ENCODE results near the gene KIAA0232. TPM values are rescaled to one million over a fixed set of nuclear protein-coding genes. Genes with fewer than 3 reads are reported as not detected.

KIAA0232 gene
- total and polyA plus RNA-seq, 2 of the 8 experiments (the other 6 are each of a cell fraction or from before 2014, with no cell fraction given): 5.6 to 23.3 TPM

DNA sequence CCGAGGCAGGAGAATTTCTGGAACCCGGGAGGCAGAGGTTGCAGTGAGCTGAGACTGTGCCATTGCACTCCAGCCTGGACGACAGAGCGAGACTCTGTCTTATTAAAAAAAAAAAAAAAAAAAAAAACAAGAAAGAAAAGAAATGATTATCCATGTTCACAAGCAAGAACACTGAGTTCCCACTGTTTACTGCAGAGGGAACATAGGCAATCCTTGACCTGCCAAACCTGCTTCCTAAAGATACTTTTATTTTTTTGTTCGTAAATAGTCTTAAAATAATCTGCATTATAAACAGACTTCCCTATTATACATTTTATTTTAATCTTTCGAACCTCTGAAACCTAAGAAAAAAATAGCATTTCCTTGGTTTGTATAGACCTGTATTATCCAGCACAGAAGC, 76.5 kb downstream of the KIAA0232 start (continued):
- no peak for TF ChIP-seq CHD1 (IDR thresholded peaks at IDR 0.05; ENCODE audit: low read depth, low read length)
- TF ChIP-seq, protein P1, sequence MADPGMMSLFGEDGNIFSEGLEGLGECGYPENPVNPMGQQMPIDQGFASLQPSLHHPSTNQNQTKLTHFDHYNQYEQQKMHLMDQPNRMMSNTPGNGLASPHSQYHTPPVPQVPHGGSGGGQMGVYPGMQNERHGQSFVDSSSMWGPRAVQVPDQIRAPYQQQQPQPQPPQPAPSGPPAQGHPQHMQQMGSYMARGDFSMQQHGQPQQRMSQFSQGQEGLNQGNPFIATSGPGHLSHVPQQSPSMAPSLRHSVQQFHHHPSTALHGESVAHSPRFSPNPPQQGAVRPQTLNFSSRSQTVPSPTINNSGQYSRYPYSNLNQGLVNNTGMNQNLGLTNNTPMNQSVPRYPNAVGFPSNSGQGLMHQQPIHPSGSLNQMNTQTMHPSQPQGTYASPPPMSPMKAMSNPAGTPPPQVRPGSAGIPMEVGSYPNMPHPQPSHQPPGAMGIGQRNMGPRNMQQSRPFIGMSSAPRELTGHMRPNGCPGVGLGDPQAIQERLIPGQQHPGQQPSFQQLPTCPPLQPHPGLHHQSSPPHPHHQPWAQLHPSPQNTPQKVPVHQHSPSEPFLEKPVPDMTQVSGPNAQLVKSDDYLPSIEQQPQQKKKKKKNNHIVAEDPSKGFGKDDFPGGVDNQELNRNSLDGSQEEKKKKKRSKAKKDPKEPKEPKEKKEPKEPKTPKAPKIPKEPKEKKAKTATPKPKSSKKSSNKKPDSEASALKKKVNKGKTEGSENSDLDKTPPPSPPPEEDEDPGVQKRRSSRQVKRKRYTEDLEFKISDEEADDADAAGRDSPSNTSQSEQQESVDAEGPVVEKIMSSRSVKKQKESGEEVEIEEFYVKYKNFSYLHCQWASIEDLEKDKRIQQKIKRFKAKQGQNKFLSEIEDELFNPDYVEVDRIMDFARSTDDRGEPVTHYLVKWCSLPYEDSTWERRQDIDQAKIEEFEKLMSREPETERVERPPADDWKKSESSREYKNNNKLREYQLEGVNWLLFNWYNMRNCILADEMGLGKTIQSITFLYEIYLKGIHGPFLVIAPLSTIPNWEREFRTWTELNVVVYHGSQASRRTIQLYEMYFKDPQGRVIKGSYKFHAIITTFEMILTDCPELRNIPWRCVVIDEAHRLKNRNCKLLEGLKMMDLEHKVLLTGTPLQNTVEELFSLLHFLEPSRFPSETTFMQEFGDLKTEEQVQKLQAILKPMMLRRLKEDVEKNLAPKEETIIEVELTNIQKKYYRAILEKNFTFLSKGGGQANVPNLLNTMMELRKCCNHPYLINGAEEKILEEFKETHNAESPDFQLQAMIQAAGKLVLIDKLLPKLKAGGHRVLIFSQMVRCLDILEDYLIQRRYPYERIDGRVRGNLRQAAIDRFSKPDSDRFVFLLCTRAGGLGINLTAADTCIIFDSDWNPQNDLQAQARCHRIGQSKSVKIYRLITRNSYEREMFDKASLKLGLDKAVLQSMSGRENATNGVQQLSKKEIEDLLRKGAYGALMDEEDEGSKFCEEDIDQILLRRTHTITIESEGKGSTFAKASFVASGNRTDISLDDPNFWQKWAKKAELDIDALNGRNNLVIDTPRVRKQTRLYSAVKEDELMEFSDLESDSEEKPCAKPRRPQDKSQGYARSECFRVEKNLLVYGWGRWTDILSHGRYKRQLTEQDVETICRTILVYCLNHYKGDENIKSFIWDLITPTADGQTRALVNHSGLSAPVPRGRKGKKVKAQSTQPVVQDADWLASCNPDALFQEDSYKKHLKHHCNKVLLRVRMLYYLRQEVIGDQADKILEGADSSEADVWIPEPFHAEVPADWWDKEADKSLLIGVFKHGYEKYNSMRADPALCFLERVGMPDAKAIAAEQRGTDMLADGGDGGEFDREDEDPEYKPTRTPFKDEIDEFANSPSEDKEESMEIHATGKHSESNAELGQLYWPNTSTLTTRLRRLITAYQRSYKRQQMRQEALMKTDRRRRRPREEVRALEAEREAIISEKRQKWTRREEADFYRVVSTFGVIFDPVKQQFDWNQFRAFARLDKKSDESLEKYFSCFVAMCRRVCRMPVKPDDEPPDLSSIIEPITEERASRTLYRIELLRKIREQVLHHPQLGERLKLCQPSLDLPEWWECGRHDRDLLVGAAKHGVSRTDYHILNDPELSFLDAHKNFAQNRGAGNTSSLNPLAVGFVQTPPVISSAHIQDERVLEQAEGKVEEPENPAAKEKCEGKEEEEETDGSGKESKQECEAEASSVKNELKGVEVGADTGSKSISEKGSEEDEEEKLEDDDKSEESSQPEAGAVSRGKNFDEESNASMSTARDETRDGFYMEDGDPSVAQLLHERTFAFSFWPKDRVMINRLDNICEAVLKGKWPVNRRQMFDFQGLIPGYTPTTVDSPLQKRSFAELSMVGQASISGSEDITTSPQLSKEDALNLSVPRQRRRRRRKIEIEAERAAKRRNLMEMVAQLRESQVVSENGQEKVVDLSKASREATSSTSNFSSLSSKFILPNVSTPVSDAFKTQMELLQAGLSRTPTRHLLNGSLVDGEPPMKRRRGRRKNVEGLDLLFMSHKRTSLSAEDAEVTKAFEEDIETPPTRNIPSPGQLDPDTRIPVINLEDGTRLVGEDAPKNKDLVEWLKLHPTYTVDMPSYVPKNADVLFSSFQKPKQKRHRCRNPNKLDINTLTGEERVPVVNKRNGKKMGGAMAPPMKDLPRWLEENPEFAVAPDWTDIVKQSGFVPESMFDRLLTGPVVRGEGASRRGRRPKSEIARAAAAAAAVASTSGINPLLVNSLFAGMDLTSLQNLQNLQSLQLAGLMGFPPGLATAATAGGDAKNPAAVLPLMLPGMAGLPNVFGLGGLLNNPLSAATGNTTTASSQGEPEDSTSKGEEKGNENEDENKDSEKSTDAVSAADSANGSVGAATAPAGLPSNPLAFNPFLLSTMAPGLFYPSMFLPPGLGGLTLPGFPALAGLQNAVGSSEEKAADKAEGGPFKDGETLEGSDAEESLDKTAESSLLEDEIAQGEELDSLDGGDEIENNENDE (IDR thresholded peaks at IDR 0.05; ENCODE audit: insufficient replicate concordance, low read length): no peak

Data from H1 (cell line).